H1 (cell line): ENCODE data around the gene FASN. TPM values are rescaled to one million over a fixed set of nuclear protein-coding genes. Genes with fewer than 3 reads are reported as not detected.
A peak's percentile ranks its signal among the peaks of the same experiment; 100 is the strongest.

Source experiments
- CTCF ChIA-PET: fragments of 300-600 bp; sonication (Branson Sonifier 250); formaldehyde crosslinking; loops from one replicate; lab custom pipeline; 2021; ENCODE audit not compliant: partially characterized antibody; lab: Charles Lee
- POLR2A ChIA-PET: fragments of 300-600 bp; sonication (Branson Sonifier 250); formaldehyde crosslinking; loops from one replicate; lab custom pipeline; 2021; ENCODE audit warnings: inconsistent platforms; ENCODE audit not compliant: partially characterized antibody; lab: Charles Lee
- DNase-seq, 2 experiments: peaks; one replicate each; pipeline versions ENCODE4 v3.0.0 to v3.0.0-alpha.2; 2010 to 2022; ENCODE audit warnings: low spot score in 2 of 2, low read depth in 1 of 2, mixed read lengths in 1 of 2
- FAIRE-seq: peaks from 2 replicates; lab custom pipeline; 2011; peaks lifted over from hg19 to GRCh38; lab: Jason Lieb, UNC
- H2AFZ ChIP-seq: 2 replicates; pipeline ENCODE4 v1.8.1; 2012; ENCODE audit warnings: low read length, inconsistent platforms
- H2AK5ac ChIP-seq: 2 replicates; pipeline ENCODE4 v1.6.1; 2013; ENCODE audit warnings: low read depth, low read length
- H2BK120ac ChIP-seq: replicated peaks from 2 replicates; pipeline ENCODE3; 2013; ENCODE audit warnings: low read depth, low read length, inconsistent platforms
- H2BK12ac ChIP-seq: 2 replicates; pipeline ENCODE4 v1.6.1; 2013; ENCODE audit warnings: low read depth, low read length
- H2BK15ac ChIP-seq: 2 replicates; pipeline ENCODE4 v1.6.1; 2013; ENCODE audit warnings: low read length
- H2BK20ac ChIP-seq: 2 replicates; pipeline ENCODE4 v1.6.1; 2013; ENCODE audit warnings: low read length
- H2BK5ac ChIP-seq: 2 replicates; pipeline ENCODE4 v1.6.1; 2013; ENCODE audit warnings: low read depth, low read length
- H3K14ac ChIP-seq: 2 replicates; pipeline ENCODE4 v1.6.1; 2013; ENCODE audit warnings: inconsistent platforms; ENCODE audit not compliant: insufficient read length
- H3K18ac ChIP-seq: 2 replicates; pipeline ENCODE4 v1.6.1; 2013; ENCODE audit warnings: low read length; ENCODE audit errors: extremely low read depth
- H3K23ac ChIP-seq: 2 replicates; pipeline ENCODE4 v1.6.1; 2013; ENCODE audit warnings: inconsistent platforms; ENCODE audit not compliant: insufficient read length
- H3K23me2 ChIP-seq: 2 replicates; pipeline ENCODE4 v1.6.1; 2013; ENCODE audit warnings: low read depth, low read length
- H3K27ac ChIP-seq: 2 replicates; pipeline ENCODE4 v1.6.1; 2011; ENCODE audit warnings: low read depth, low read length, inconsistent platforms
- H3K27me3 ChIP-seq, 4 experiments: replicated peaks in 1 of 4; 1 replicate in 1 of 4; 2 replicates in 3 of 4; pipeline versions ENCODE4 v1.6.1 to v1.8.1; 2011 to 2013; ENCODE audit warnings: low read length in 3 of 4, mild to moderate bottlenecking in 3 of 4, inconsistent platforms in 2 of 4, mixed read lengths in 2 of 4, moderate library complexity in 1 of 4; ENCODE audit not compliant: control insufficient read depth in 3 of 4, insufficient read depth in 3 of 4; ENCODE audit errors: extremely low read depth in 1 of 4
- H3K36me3 ChIP-seq, 4 experiments: 2 replicates each; pipeline versions ENCODE4 v1.6.1 to v1.8.1; 2011 to 2013; ENCODE audit warnings: mild to moderate bottlenecking in 4 of 4, low read length in 3 of 4, moderate library complexity in 2 of 4, control low read depth in 1 of 4, inconsistent platforms in 1 of 4; ENCODE audit not compliant: insufficient read depth in 4 of 4, control insufficient read depth in 2 of 4
- H3K4ac ChIP-seq: replicated peaks from 2 replicates; pipeline ENCODE3; 2013; ENCODE audit warnings: low read length, low read depth, mixed read lengths, inconsistent platforms; ENCODE audit not compliant: insufficient read length
- H3K4me1 ChIP-seq, 4 experiments: replicated peaks in 1 of 4; 1 replicate in 1 of 4; 2 replicates in 3 of 4; pipeline versions ENCODE4 v1.6.1 to v1.8.1; 2011 to 2013; ENCODE audit warnings: low read length in 3 of 4, inconsistent platforms in 2 of 4, mixed read lengths in 1 of 4; ENCODE audit not compliant: insufficient read depth in 4 of 4, control insufficient read depth in 3 of 4
- H3K4me2 ChIP-seq, 2 experiments: 2 replicates each; pipeline versions ENCODE4 v1.6.1 to v1.8.1; 2011 to 2013; ENCODE audit warnings: low read depth in 2 of 2, low read length in 2 of 2, control low read depth in 1 of 2, inconsistent platforms in 1 of 2, mild to moderate bottlenecking in 1 of 2; ENCODE audit not compliant: insufficient read depth in 1 of 2
- H3K4me3 ChIP-seq, 4 experiments: fragments of 200-600, 300-600 bp in 1 of 4; sonication (generic), shearing (Covaris generic), sonication (Bioruptor Twin) in 1 of 4; 2 replicates each; pipeline versions ENCODE4 v1.5.1 to v1.8.1; 2011 to 2016; ENCODE audit warnings: low read length in 4 of 4, low read depth in 3 of 4, control low read depth in 2 of 4, inconsistent platforms in 2 of 4, mild to moderate bottlenecking in 2 of 4, mixed read lengths in 1 of 4, moderate library complexity in 1 of 4; ENCODE audit not compliant: insufficient read depth in 2 of 4; ENCODE audit errors: extremely low read depth in 1 of 4
- H3K56ac ChIP-seq: replicated peaks from 2 replicates; pipeline ENCODE3; 2013; ENCODE audit warnings: low read depth, mild to moderate bottlenecking, mixed read lengths, low read length, inconsistent platforms; ENCODE audit not compliant: insufficient read length
- H3K79me1 ChIP-seq: 2 replicates; pipeline ENCODE4 v1.6.1; 2013; ENCODE audit warnings: low read depth, low read length, control low read depth
- H3K79me2 ChIP-seq, 2 experiments: 2 replicates each; pipeline versions ENCODE4 v1.6.1 to v1.8.1; 2012 to 2013; ENCODE audit warnings: low read length in 2 of 2, mild to moderate bottlenecking in 2 of 2, inconsistent platforms in 1 of 2; ENCODE audit not compliant: insufficient read depth in 2 of 2, control insufficient read depth in 1 of 2
- H3K9ac ChIP-seq, 4 experiments: replicated peaks in 1 of 4; 1 replicate in 1 of 4; 2 replicates in 3 of 4; pipeline versions ENCODE4 v1.6.1 to v1.8.1; 2011 to 2013; ENCODE audit warnings: low read depth in 3 of 4, low read length in 3 of 4, control low read depth in 2 of 4, mild to moderate bottlenecking in 2 of 4, moderate library complexity in 2 of 4, inconsistent platforms in 1 of 4; ENCODE audit errors: extremely low read depth in 1 of 4
- H3K9me3 ChIP-seq, 2 experiments: 2 replicates each; pipeline versions ENCODE4 v1.6.1 to v1.8.1; 2012 to 2013; ENCODE audit warnings: mild to moderate bottlenecking in 2 of 2, moderate library complexity in 2 of 2, control low read depth in 1 of 2, inconsistent platforms in 1 of 2, low read depth in 1 of 2, low read length in 1 of 2, mixed read lengths in 1 of 2; ENCODE audit not compliant: insufficient read depth in 2 of 2
- H4K20me1 ChIP-seq, 2 experiments: replicated peaks in 1 of 2; 2 replicates each; pipeline versions ENCODE3 to v1.8.1; 2011 to 2013; ENCODE audit warnings: inconsistent platforms in 2 of 2, low read length in 2 of 2, mild to moderate bottlenecking in 1 of 2; ENCODE audit not compliant: insufficient read depth in 2 of 2, control insufficient read depth in 1 of 2
- H4K5ac ChIP-seq: 2 replicates; pipeline ENCODE4 v1.6.1; 2013; ENCODE audit warnings: low read length, low read depth, mixed read lengths, inconsistent platforms; ENCODE audit not compliant: insufficient read length
- H4K8ac ChIP-seq: 2 replicates; pipeline ENCODE4 v1.8.0; 2013; ENCODE audit warnings: mild to moderate bottlenecking, moderate library complexity, low read length, inconsistent platforms; ENCODE audit not compliant: insufficient read depth; ENCODE audit errors: extremely low read depth
- H4K91ac ChIP-seq: replicated peaks from 2 replicates; pipeline ENCODE3; 2013; ENCODE audit warnings: low read length, mixed read lengths, inconsistent platforms; ENCODE audit not compliant: insufficient read length
- E2F6 ChIP-seq: IDR thresholded peaks from 2 replicates; pipeline ENCODE4 v1.6.1; 2012; ENCODE audit warnings: inconsistent platforms
- EGR1 ChIP-seq: IDR thresholded peaks from 2 replicates; pipeline ENCODE4 v1.6.1; 2011; ENCODE audit warnings: low read depth, low read length, borderline replicate concordance
- EZH2 ChIP-seq: fragments of 200-600 bp; sonication (generic); IDR thresholded peaks from 2 replicates; pipeline ENCODE4 v1.7.1; 2012; ENCODE audit warnings: low read depth, mild to moderate bottlenecking, moderate library complexity, low read length, inconsistent platforms; ENCODE audit not compliant: severe bottlenecking
- GTF2F1 ChIP-seq: IDR thresholded peaks from 2 replicates; pipeline ENCODE4 v1.6.1; 2012; ENCODE audit warnings: low read depth, low read length, improper control_type of control experiment, borderline replicate concordance
- WGBS, 2 experiments: shearing (Covaris generic) in 1 of 2; methylation state at CpG; one replicate each; pipeline versions ENCODE4 v1.1.6 to v1.1.7; 2013 to 2015; ENCODE audit warnings: low lambda C conversion rate in 2 of 2, mixed read lengths in 2 of 2, inconsistent platforms in 1 of 2, low coverage in 1 of 2, missing lambda C conversion rate in 1 of 2; ENCODE audit not compliant: insufficient replicate concordance in 2 of 2, insufficient coverage in 1 of 2, insufficient read length in 1 of 2; ENCODE audit errors: extremely low coverage in 1 of 2, missing lambda C conversion rate in 1 of 2; 5-methylcytosine and 5-hydroxymethylcytosine counted together
- polyA plus RNA-seq, 7 experiments: library from polyadenylated mRNA; depleted of rRNA in 3 of 7; stranded (reverse) in 5 of 7; unstranded in 2 of 7; fragments of >200 nt in 5 of 7; fragments of 200-250 nt in 2 of 7; gene quantifications; 1 replicate in 5 of 7; 2 replicates in 1 of 7; 4 replicates in 1 of 7; pipeline versions ENCODE4 v1.2.1 to v1.2.3, GENCODE V29; 2011 to 2013; ENCODE audit warnings: missing spikeins in 2 of 7, mixed read lengths in 2 of 7
- total RNA-seq: library from RNA; stranded (reverse); fragmentation: NEBNext Ultra II Directional; extraction: Animal tissue kit (Norgen Biotek cat#: 25700); gene quantifications from 2 replicates; pipeline ENCODE4 v1.2.1, GENCODE V29; 2021

The FASN gene
- total and polyA plus RNA-seq, 2 of the 8 experiments (the other 6 are each of a cell fraction or from before 2014, with no cell fraction given) = 143 to 561 TPM

DNA sequence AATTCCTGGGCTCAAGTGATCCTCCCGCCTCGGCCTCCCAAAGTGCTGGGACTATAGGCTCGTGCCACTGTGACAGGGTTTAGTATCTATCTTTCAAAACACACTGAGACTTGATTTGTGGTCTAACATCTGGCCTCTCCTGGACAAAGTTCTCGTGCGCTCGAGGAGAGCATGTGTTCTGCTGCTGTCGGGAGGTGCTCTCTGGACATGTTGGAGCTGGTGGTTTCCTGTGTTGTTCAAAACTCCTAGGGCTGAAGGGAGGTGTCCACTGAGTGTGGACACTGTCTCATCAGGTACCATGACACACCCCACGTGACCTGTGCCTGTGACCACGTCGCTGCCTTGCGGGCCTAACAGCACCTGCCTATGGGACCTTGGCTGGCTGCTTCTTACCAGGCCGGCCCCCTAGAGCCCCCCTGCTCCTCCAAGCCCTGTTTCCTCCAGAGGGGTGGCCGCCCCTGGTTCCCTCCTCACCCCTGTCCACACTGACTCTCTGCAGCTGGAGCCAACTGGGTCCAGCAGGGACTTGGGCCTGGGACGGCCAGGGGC is 52.0 kb downstream of the FASN start:
- no peak for FAIRE-seq
- Histone ChIP-seq H3K14ac (no peak overlapping the region), H3K36me3 (peaks cover 0 to 8% (median 2%) of the 10 kb centered on the region in 4 experiments; a peak in 3 of 8 replicates), H2AFZ (no peak overlapping the region), H3K79me1 (no peaks in the 10 kb centered on the region; the same call in 1 of the 2 replicates), H4K8ac (no peak overlapping the region), H4K5ac (no peak overlapping the region), H3K18ac (no peak overlapping the region), H3K9ac (no peak overlapping the region; a peak in 1 of 7 replicates), H3K4me2 (no peak overlapping the region), H3K4me3 (no peak overlapping the region), H3K27ac (no peak overlapping the region), H2BK15ac (no peak overlapping the region), H3K23ac (no peak overlapping the region), H3K4me1 (peaks cover 0 to 19% (median 10%) of the 10 kb centered on the region in 4 experiments; a peak in 5 of 7 replicates), H3K79me2 (no peaks in the 10 kb centered on the region), H2AK5ac (no peak overlapping the region), H4K91ac (no peak overlapping the region), H3K56ac (no peak overlapping the region), H2BK20ac (no peak overlapping the region), H2BK12ac (no peak overlapping the region), H3K27me3 (peaks cover 0 to 4% (median 0%) of the 10 kb centered on the region in 4 experiments; a peak in 1 of 7 replicates), H2BK120ac (no peak overlapping the region), H3K23me2 (peaks cover 3% of the 10 kb centered on the region; the same call in 1 of the 2 replicates), H2BK5ac (0 out of 2 replicates have a peak overlapping the region, but pooled peaks have one; percentile 10), H3K4ac (no peak overlapping the region), H4K20me1 (peaks cover 0 to 8% of the 10 kb centered on the region in 2 experiments), H3K9me3 (no peaks in the 10 kb centered on the region)
- DNase-seq = no peak
- CTCF ChIA-PET = no interaction called here
- 91% methylated on average over 14 of the region's 14 CpGs; no CpG with 5 or more reads in 1 of the 2 experiments for WGBS, 2 experiments
- POLR2A ChIA-PET = interaction anchor here (0.9 kb wide), 1 partner anchor 10 kb away, joined by 3 read pairs; no protein-coding TSS in a partner anchor
- TF ChIP-seq EZH2 (no peak), E2F6 (no peak), EGR1 (no peak), GTF2F1 (no peak)
